ENCODE measurements around the gene DDX5. TPM values are rescaled to one million over a fixed set of nuclear protein-coding genes. Genes with fewer than 3 reads are reported as not detected.

Gene DDX5
- total and polyA plus RNA-seq, 11 donors, result 183 to 521 (median 332) TPM

DNA sequence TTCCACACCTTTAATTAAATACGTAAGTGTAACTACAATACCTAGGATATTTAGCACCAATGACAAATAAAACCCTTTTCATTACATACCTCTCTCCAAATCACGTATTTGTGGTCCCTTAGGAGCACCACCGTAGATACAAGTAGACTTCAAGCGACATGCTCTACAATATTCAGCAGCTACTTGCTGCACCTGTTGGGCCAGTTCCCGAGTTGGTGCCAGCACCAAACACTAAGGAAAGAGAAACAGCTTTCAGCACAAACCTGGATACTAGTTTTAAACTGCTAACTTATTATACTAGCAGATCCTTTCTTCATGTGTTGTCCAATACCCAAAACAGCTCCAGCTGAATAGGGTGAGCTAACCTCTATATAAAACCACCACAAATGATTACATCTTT lies 2.7 kb downstream of the DDX5 start:
- 68 to 72% (median 71%) methylated on average over 5 of the region's 5 CpGs for WGBS, 4 donors
- Histone ChIP-seq H3K27me3 (no peaks in the 10 kb centered on the region), H3K27ac (peak overlapping the region in 2 of 12 donors; percentile 100), H3K4me1 (peaks cover 11 to 72% (median 53%) of the 10 kb centered on the region in 12 donors), H3K9me3 (no peaks in the 10 kb centered on the region), H3K4me3 (peak overlapping the region in 7 of 12 donors; percentile 77 to 99 (median 90)), H3K36me3 (peaks cover 14 to 70% (median 64%) of the 10 kb centered on the region in 9 donors)
- TF ChIP-seq CTCF (IDR thresholded peaks at IDR 0.05) (no peak), POLR2A (IDR thresholded peaks at IDR 0.05) (no peak)
- ATAC-seq (no peak), DNase-seq (no peak)
- intact Hi-C loops (cut with DNase I), result loop anchor here in 2 of 10 donors (10.0 kb wide), 3 partner anchors 199 to 679 kb away; partner anchors contain the start of genes FTSJ3 (in 1 of the 2) and PSMC5 (in 1 of the 2)

- DNase-seq (no peak), ATAC-seq (no peak)
- Histone ChIP-seq H3K27me3 (no peaks in the 10 kb centered on the region), H3K4me3 (peak overlapping the region in 3 of 12 donors; percentile 77 to 93 (median 86)), H3K4me1 (peaks cover 6 to 72% (median 50%) of the 10 kb centered on the region in 12 donors), H3K9me3 (no peaks in the 10 kb centered on the region), H3K36me3 (peaks cover 14 to 75% (median 69%) of the 10 kb centered on the region in 9 donors), H3K27ac (peak overlapping the region in 2 of 12 donors; percentile 100)
- intact Hi-C loops (cut with DNase I), result loop anchor here in 2 of 10 donors (10.0 kb wide), 3 partner anchors 198 to 678 kb away; partner anchors contain the start of genes FTSJ3 (in 1 of the 2) and PSMC5 (in 1 of the 2)
- TF ChIP-seq POLR2A (IDR thresholded peaks at IDR 0.05), result no peak
- no peak for TF ChIP-seq CTCF (IDR thresholded peaks at IDR 0.05)
- WGBS, 4 donors, result 67 to 81% (median 78%) methylated on average over 2 of the region's 2 CpGs
These were observed 3.3 kb downstream of the DDX5 start for GRCh38 chr17:64502809-64503208.

DNA sequence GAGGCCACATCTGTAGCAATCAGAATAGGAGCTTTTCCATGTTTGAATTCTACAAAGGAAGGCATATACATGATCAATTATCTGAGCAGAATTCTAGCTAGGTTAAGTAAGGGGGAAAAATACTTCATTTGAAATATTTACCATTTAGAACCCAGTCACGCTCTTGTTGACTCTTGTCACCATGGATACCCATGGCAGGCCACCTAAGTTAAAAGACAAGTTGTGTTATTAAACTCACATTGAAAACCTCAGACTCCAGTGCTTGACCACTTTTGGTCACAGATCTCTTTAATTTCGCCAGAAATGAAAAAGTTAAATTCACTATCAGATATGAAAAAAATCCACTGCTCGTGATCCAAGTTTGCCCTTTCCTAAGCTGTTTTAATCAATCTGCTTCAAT lies 4.1 kb downstream of the DDX5 start:
- intact Hi-C loops (cut with DNase I), result loop anchor here in 2 of 10 donors (10.0 kb wide), 3 partner anchors 197 to 677 kb away; partner anchors contain the start of genes FTSJ3 (in 1 of the 2) and PSMC5 (in 1 of the 2)
- H3K27ac ChIP-seq, result peak overlapping the region in 1 of 12 donors; percentile 0
- no peaks in the 10 kb centered on the region for H3K9me3 ChIP-seq
- peaks cover 3 to 76% (median 54%) of the 10 kb centered on the region in 12 donors for H3K4me1 ChIP-seq
- ATAC-seq (no peak), DNase-seq (no peak)
- WGBS, 4 donors, result 64 to 73% (median 69%) methylated on average over 3 of the region's 3 CpGs
- peak overlapping the region in 1 of 12 donors; percentile 1 for H3K4me3 ChIP-seq
- no peaks in the 10 kb centered on the region for H3K27me3 ChIP-seq
- H3K36me3 ChIP-seq, result peaks cover 14 to 81% (median 75%) of the 10 kb centered on the region in 9 donors
- no peak for TF ChIP-seq CTCF (IDR thresholded peaks at IDR 0.05)
- TF ChIP-seq POLR2A (IDR thresholded peaks at IDR 0.05), result no peak

- TF ChIP-seq CTCF (IDR thresholded peaks at IDR 0.05) (no peak), POLR2A (IDR thresholded peaks at IDR 0.05) (no peak)
- H3K4me1 ChIP-seq, result peaks cover 3 to 79% (median 58%) of the 10 kb centered on the region in 12 donors
- no peak for ATAC-seq
These were observed 5.0 kb downstream of the DDX5 start for GRCh38 chr17:64500862-64501765.

More at GRCh38 chr17:64500862-64501765, 5.0 kb downstream of the DDX5 start:
- WGBS, 4 donors, result 72 to 77% (median 74%) methylated on average over 11 of the region's 11 CpGs
- Histone ChIP-seq H3K4me3 (no peak overlapping the region), H3K9me3 (no peaks in the 10 kb centered on the region), H3K27ac (no peak overlapping the region), H3K27me3 (no peaks in the 10 kb centered on the region), H3K36me3 (peaks cover 14 to 81% (median 75%) of the 10 kb centered on the region in 9 donors)
- intact Hi-C loops (cut with DNase I), result loop anchor here in 2 of 10 donors (10.0 kb wide), 3 partner anchors 196 to 676 kb away; partner anchors contain the start of genes FTSJ3 (in 1 of the 2) and PSMC5 (in 1 of the 2)
- DNase-seq, result no peak

Measured in heart left ventricle (tissue), 16 donors.